ENCODE results near the gene RANBP1.

Gene RANBP1

GRCh38 chr22:20138868-20139267 is 23.0 kb downstream of the RANBP1 start:
- DNase-seq: no peak

GRCh38 chr22:20139391-20140106 is 23.6 kb downstream of the RANBP1 start:
- no peak for DNase-seq

GRCh38 chr22:20140107-20140445 is 24.2 kb downstream of the RANBP1 start:
- DNase-seq: no peak

DNA sequence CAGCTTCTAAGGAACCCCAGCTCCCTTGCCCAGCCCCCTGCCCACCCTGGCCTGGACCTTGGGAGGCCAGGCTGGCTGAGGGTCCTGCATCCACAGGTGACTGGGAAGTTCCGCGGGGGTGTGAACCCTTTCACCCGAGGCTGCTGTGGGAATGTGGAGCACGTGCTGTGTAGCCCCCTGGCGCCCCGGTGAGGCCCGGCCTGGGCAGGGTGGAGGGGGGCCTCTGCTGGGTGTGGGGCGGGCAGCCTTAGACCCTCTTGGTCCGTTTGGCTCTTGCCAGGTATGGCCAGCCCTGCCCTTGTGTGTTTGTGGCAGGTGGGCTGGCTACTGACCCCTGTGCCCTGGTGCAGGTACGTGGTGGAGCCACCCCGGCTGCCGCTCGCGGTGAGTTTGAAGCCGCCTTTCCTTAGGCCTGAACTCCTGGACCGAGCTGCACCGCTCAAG is 24.6 kb downstream of the RANBP1 start:
- no peak for DNase-seq

- no peak for DNase-seq
Observed at GRCh38 chr22:20141186-20142077, 25.5 kb downstream of the RANBP1 start.

DNA sequence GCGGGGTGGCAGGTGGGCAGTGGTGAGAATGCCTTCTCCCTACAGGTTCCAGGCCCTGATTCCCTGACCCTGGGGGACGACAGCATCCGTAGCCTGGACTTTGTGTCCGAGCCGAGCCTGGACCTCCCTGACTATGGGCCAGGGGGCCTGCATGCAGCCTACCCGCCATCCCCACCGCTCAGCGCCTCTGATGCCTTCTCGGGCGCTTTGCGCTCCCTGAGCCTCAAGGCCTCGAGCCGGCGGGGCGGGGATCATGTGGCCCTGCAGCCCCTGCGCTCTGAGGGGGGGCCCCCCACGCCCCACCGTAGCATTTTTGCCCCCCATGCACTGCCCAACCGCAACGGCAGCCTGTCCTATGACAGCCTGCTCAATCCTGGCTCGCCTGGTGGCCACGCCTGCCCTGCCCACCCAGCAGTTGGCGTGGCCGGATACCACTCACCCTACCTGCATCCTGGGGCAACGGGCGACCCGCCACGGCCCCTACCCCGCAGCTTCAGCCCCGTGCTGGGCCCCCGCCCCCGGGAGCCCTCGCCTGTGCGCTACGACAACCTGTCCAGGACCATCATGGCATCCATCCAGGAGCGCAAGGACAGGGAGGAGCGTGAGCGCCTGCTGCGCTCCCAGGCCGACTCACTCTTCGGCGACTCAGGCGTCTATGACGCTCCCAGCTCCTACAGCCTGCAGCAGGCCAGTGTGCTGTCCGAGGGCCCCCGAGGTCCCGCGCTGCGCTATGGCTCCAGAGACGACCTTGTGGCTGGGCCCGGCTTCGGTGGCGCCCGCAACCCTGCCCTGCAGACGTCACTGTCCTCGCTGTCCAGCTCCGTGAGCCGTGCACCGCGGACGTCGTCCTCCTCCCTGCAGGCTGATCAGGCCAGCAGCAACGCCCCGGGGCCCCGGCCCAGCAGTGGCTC is 27.1 kb downstream of the RANBP1 start:
- no peak for DNase-seq

GRCh38 chr22:20143883-20144665 is 28.2 kb downstream of the RANBP1 start:
- DNase-seq: no peak

DNA sequence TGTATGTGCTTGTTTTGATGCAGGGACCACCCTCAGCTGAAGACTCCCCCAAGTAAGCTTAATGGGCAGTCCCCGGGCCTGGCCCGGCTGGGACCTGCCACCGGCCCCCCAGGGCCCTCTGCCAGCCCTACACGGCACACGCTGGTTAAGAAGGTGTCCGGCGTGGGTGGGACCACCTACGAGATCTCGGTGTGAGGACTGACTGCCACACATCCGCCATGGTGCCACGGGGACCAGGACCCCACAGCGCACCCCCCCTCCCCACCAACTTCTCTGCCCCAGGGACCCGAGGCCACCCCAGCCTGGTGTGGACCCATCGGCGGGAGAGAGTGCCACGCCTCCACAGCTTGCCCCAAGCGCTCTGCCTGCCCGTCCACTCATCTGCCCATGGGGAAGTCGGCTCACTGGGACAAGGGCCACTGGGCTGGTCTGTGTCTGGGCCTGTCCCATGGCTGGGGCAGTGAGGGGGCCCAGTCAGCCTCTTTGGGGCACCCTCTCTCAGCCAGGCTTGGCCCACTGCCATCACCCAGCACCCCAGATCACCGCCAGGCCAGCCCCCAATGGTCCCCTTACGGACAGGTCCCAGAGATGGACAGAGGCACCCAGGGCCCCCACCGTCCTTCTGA is 29.4 kb downstream of the RANBP1 start:
- no peak for DNase-seq

GRCh38 chr22:20145832-20146223 is 29.9 kb downstream of the RANBP1 start:
- no peak for DNase-seq

- no peak for DNase-seq
Observed at GRCh38 chr22:20146777-20147176, 30.9 kb downstream of the RANBP1 start.

GRCh38 chr22:20147237-20147988 is 31.5 kb downstream of the RANBP1 start:
- no peak for DNase-seq

DNA sequence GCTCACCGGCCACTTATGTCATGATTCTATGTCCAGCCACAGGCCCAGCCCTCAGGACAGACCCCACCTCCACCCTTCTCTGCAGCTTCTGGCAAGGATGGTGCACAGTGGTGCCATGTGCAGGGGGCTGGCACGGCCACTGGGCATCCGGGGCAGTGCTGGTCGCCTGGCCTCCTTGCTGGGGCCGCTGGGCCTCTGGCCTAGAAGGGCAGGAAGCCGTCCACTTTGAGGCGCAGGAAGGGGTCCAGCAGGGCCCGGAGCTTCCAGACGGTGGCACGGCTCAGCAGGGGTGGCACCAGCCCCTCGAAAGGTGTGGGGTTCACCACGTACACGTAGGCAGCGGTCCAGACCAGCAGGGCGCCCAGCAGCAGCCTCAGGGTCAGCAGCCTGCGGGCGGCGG is 32.5 kb downstream of the RANBP1 start:
- DNase-seq: no peak

- DNase-seq: no peak
Observed at GRCh38 chr22:20149257-20150250, 33.6 kb downstream of the RANBP1 start.

GRCh38 chr22:20150381-20151275 is 34.7 kb downstream of the RANBP1 start, which contains the start of gene CCDC188:
Gene CCDC188 (minus strand): TSS chr22:20151055. CDS start chr22:20150986, 69 bp downstream.
- no peak for DNase-seq

DNA sequence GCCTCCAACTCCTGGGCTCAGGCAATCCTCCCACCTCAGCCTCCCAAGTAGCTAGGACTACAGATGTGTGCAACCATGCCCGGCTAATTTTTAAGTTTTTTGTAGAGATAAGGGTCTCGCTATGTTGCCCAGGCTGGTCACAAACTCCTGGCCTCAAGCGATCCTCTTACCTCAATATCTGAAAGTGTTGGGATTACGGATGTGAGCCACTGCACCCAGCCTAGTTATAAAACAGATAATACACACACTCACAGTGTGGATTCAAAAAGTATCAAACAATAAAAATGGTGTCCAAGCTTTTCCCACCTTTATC is 35.3 kb downstream of the RANBP1 start:
- no peak for DNase-seq

- DNase-seq: no peak
Observed at GRCh38 chr22:20152464-20152890, 36.6 kb downstream of the RANBP1 start.

DNA sequence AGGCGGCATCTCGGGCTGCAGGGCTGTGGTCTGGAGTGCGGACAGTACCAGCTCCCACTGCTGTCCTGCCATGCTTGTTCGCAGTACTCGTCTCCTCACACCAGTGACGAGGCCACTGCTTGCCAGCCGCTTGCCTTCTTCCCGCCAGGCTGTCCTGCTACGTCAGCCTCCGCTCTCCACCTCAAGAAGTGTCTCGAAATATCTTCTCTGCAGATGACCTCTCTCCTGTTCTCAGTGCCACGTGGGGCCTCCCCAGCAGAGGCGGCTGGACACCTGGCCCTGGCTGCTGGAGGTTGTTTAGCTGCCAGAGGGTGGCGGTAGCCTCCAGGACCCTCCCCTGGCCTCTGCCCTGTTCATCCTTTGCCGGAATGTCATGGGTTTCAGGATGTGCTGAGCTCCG is 38.0 kb downstream of the RANBP1 start:
- no peak for DNase-seq

GRCh38 chr22:20154602-20155187 is 38.8 kb downstream of the RANBP1 start:
- DNase-seq: peak; percentile 12 to 25

Measured in NCI-H2081 (cell line).